Liver (tissue), 9 donors: ENCODE measurements around the gene ATXN7L1. TPM values are rescaled to one million over a fixed set of nuclear protein-coding genes. Genes with fewer than 3 reads are reported as not detected.

Experiments
- DNase-seq: peaks from one replicate; pipeline ENCODE4 v3.0.0-alpha.2; 2017; ENCODE audit warnings: low spot score
- H3K27ac ChIP-seq, 2 donors: one replicate each; pipeline ENCODE4 v1.7.0; 2013; ENCODE audit warnings: inconsistent platforms in 2 of 2, low read length in 2 of 2, control low read depth in 1 of 2, low read depth in 1 of 2, mild to moderate bottlenecking in 1 of 2
- H3K27me3 ChIP-seq, 4 donors: one replicate each; pipeline versions ENCODE4 v1.6.1 to v1.7.0; 2013; ENCODE audit warnings: low read length in 3 of 4, inconsistent platforms in 1 of 4, mild to moderate bottlenecking in 1 of 4, moderate library complexity in 1 of 4; ENCODE audit not compliant: control insufficient read depth in 4 of 4, insufficient read depth in 4 of 4
- H3K36me3 ChIP-seq, 4 donors: one replicate each; pipeline versions ENCODE4 v1.6.1 to v1.7.0; 2013; ENCODE audit warnings: low read length in 3 of 4, mild to moderate bottlenecking in 3 of 4, low read depth in 1 of 4, moderate library complexity in 1 of 4; ENCODE audit not compliant: control insufficient read depth in 4 of 4, insufficient read depth in 3 of 4
- H3K4me1 ChIP-seq, 4 donors: one replicate each; pipeline versions ENCODE4 v1.6.1 to v1.7.0; 2013; ENCODE audit warnings: low read length in 3 of 4, mild to moderate bottlenecking in 3 of 4, moderate library complexity in 1 of 4; ENCODE audit not compliant: control insufficient read depth in 4 of 4, insufficient read depth in 4 of 4
- H3K4me3 ChIP-seq, 3 donors: one replicate each; pipeline versions ENCODE4 v1.6.1 to v1.7.0; 2013; ENCODE audit warnings: low read length in 3 of 3, control low read depth in 1 of 3, low read depth in 1 of 3, mild to moderate bottlenecking in 1 of 3
- H3K9ac ChIP-seq, 2 donors: one replicate each; pipeline ENCODE4 v1.7.0; 2013; ENCODE audit warnings: low read length in 2 of 2, mild to moderate bottlenecking in 2 of 2, moderate library complexity in 2 of 2, control low read depth in 1 of 2, low read depth in 1 of 2
- H3K9me3 ChIP-seq, 4 donors: one replicate each; pipeline versions ENCODE4 v1.6.1 to v1.7.0; 2013; ENCODE audit warnings: low read length in 3 of 4; ENCODE audit not compliant: control insufficient read depth in 4 of 4
- ATF3 ChIP-seq: IDR thresholded peaks from 2 replicates; pipeline ENCODE4 v1.6.1; 2016; ENCODE audit warnings: antibody characterized with exemption
- CTCF ChIP-seq: fragments of 150-350 bp; IDR thresholded peaks from 2 replicates; pipeline ENCODE4 v1.5.1; 2017; ENCODE audit warnings: improper control_type of control experiment, low read depth, low read length; ENCODE audit not compliant: missing input control
- EGR1 ChIP-seq, 2 donors: IDR thresholded peaks; 2 replicates each; pipeline ENCODE4 v1.6.1; 2016 to 2018; ENCODE audit warnings: antibody characterized with exemption in 2 of 2, low read depth in 2 of 2
- FOXA1 ChIP-seq: IDR thresholded peaks from 2 replicates; pipeline ENCODE4 v1.6.1; 2016; ENCODE audit warnings: antibody characterized with exemption
- FOXA2 ChIP-seq: IDR thresholded peaks from 2 replicates; pipeline ENCODE4 v1.6.1; 2016; ENCODE audit warnings: antibody characterized with exemption
- GABPA ChIP-seq, 2 donors: IDR thresholded peaks in 1 of 2; conservative IDR thresholded peaks in 1 of 2; 2 replicates each; pipeline ENCODE4 v1.6.1; 2016; ENCODE audit warnings: antibody characterized with exemption in 2 of 2, mild to moderate bottlenecking in 1 of 2, moderate library complexity in 1 of 2
- HNF4A ChIP-seq, 2 donors: conservative IDR thresholded peaks; 2 replicates each; pipeline ENCODE4 v1.6.1; 2016; ENCODE audit warnings: antibody characterized with exemption in 2 of 2, mild to moderate bottlenecking in 2 of 2
- HNF4G ChIP-seq: IDR thresholded peaks from 2 replicates; pipeline ENCODE4 v1.6.1; 2016; ENCODE audit warnings: antibody characterized with exemption
- JUND ChIP-seq, 2 donors: IDR thresholded peaks; 2 replicates each; pipeline ENCODE4 v1.6.1; 2016; ENCODE audit warnings: antibody characterized with exemption in 2 of 2
- MAX ChIP-seq: IDR thresholded peaks from 2 replicates; pipeline ENCODE4 v1.6.1; 2016; ENCODE audit warnings: antibody characterized with exemption
- NR2F2 ChIP-seq: IDR thresholded peaks from 2 replicates; pipeline ENCODE4 v1.6.1; 2016; ENCODE audit warnings: antibody characterized with exemption
- RAD21 ChIP-seq, 2 donors: IDR thresholded peaks; 2 replicates each; pipeline ENCODE4 v1.6.1; 2016; ENCODE audit warnings: antibody characterized with exemption in 2 of 2, mild to moderate bottlenecking in 2 of 2
- RXRA ChIP-seq, 2 donors: IDR thresholded peaks; 2 replicates each; pipeline ENCODE4 v1.6.1; 2017 to 2018; ENCODE audit warnings: antibody characterized with exemption in 2 of 2, mild to moderate bottlenecking in 1 of 2
- SP1 ChIP-seq: IDR thresholded peaks from 2 replicates; pipeline ENCODE4 v1.6.1; 2018; ENCODE audit warnings: antibody characterized with exemption, mild to moderate bottlenecking
- TAF1 ChIP-seq: conservative IDR thresholded peaks from 2 replicates; pipeline ENCODE4 v1.6.1; 2016; ENCODE audit warnings: antibody characterized with exemption, mild to moderate bottlenecking
- YY1 ChIP-seq: IDR thresholded peaks from 2 replicates; pipeline ENCODE4 v1.6.1; 2016; ENCODE audit warnings: antibody characterized with exemption, mild to moderate bottlenecking
- ZBTB33 ChIP-seq: IDR thresholded peaks from 2 replicates; pipeline ENCODE4 v1.6.1; 2016; ENCODE audit warnings: antibody characterized with exemption
- WGBS: extraction: QIAGEN DNeasy Blood & Tissue Kit; methylation state at CpG from one replicate; pipeline ENCODE4 v1.1.7; 2013; 5-methylcytosine and 5-hydroxymethylcytosine counted together
- polyA plus RNA-seq, 2 donors: library from polyadenylated mRNA; stranded (reverse) in 1 of 2; unstranded in 1 of 2; fragments of 200-250 nt in 1 of 2; fragments of >200 nt in 1 of 2; fragmentation: Nextera tagmentation in 1 of 2; extraction: Ambion mirVana in 1 of 2; gene quantifications; one replicate each; pipeline versions ENCODE4 v1.2.1 to v1.2.3, GENCODE V29; 2013 to 2015
- total RNA-seq, 2 donors: library from RNA; depleted of rRNA; stranded (reverse); fragments of >200 nt; gene quantifications; one replicate each; pipeline ENCODE4 v1.2.3, GENCODE V29; 2014
- donor health status: healthy.
- donor health status: healthy.
- donor health status: healthy.
- donor health status: healthy.
- donor health status: healthy.

Gene ATXN7L1
- total and polyA plus RNA-seq, 4 donors = 2.1 to 7.4 (median 5.3) TPM

GRCh38 chr7:105678811-105679495 is 197.4 kb downstream of the ATXN7L1 start:
- Histone ChIP-seq H3K9ac (peak overlapping the region; percentile 1), H3K27me3 (no peaks in the 10 kb centered on the region), H3K9me3 (no peaks in the 10 kb centered on the region), H3K27ac (peak overlapping the region; percentile 71 to 82), H3K4me1 (peaks cover 24 to 86% (median 80%) of the 10 kb centered on the region in 4 donors), H3K4me3 (peak overlapping the region in 2 of 3 donors; percentile 53 to 59), H3K36me3 (no peaks in the 10 kb centered on the region)
- TF ChIP-seq EGR1 (IDR thresholded peaks at IDR 0.05; ENCODE audit: low read depth in 2 of 2) (no peak), YY1 (peak; percentile 70), HNF4A (conservative IDR thresholded peaks at IDR 0.05) (peak; percentile 50 to 65), MAX (peak; percentile 98), HNF4G (no peak), NR2F2 (peak; percentile 32), TAF1 (no peak), GABPA (IDR thresholded peaks at IDR 0.05 in 1 of 2, conservative IDR thresholded peaks at IDR 0.05 in 1 of 2) (no peak), RAD21 (IDR thresholded peaks at IDR 0.05) (peak in 1 of 2 donors; percentile 45), RXRA (IDR thresholded peaks at IDR 0.05) (peak; percentile 78 to 81), ZBTB33 (no peak), SP1 (peak; percentile 72), ATF3 (no peak), FOXA1 (no peak), FOXA2 (no peak)
- no peak for DNase-seq
- WGBS = 13% methylated on average over 25 of the region's 25 CpGs

GRCh38 chr7:105677817-105678573 is 198.4 kb downstream of the ATXN7L1 start:
- Histone ChIP-seq H3K9me3 (no peaks in the 10 kb centered on the region), H3K4me3 (peak overlapping the region in 1 of 3 donors; percentile 53), H3K9ac (no peak overlapping the region), H3K36me3 (no peaks in the 10 kb centered on the region), H3K4me1 (peaks cover 28 to 88% (median 85%) of the 10 kb centered on the region in 4 donors), H3K27me3 (no peaks in the 10 kb centered on the region), H3K27ac (peak overlapping the region; percentile 71 to 82)
- WGBS = 66% methylated on average over 11 of the region's 11 CpGs
- TF ChIP-seq JUND (IDR thresholded peaks at IDR 0.05) = no peak
- TF ChIP-seq YY1 = peak; percentile 21
- DNase-seq = no peak

- DNase-seq = no peak
- Histone ChIP-seq H3K9me3 (no peaks in the 10 kb centered on the region), H3K27me3 (no peaks in the 10 kb centered on the region), H3K4me1 (peaks cover 30 to 89% (median 86%) of the 10 kb centered on the region in 4 donors), H3K9ac (no peak overlapping the region), H3K36me3 (no peaks in the 10 kb centered on the region), H3K27ac (peak overlapping the region; percentile 19 to 36), H3K4me3 (no peak overlapping the region)
- WGBS = 42% methylated on average over 4 of the region's 4 CpGs
- TF ChIP-seq ZBTB33 (no peak), RXRA (IDR thresholded peaks at IDR 0.05) (peak; percentile 72 to 90), GABPA (IDR thresholded peaks at IDR 0.05 in 1 of 2, conservative IDR thresholded peaks at IDR 0.05 in 1 of 2) (no peak), NR2F2 (no peak), CTCF (no peak), EGR1 (IDR thresholded peaks at IDR 0.05; ENCODE audit: low read depth in 2 of 2) (no peak), TAF1 (no peak), HNF4A (conservative IDR thresholded peaks at IDR 0.05) (peak in 1 of 2 donors; percentile 41), ATF3 (no peak), RAD21 (IDR thresholded peaks at IDR 0.05) (no peak), FOXA1 (no peak), YY1 (peak; percentile 6), JUND (IDR thresholded peaks at IDR 0.05) (no peak), SP1 (peak; percentile 52), FOXA2 (peak; percentile 33), MAX (peak; percentile 21)
Observed at GRCh38 chr7:105677410-105677730, 199.0 kb downstream of the ATXN7L1 start.
